Skin epidermis (tissue), 12 donors: ENCODE results near the gene SLC5A1.
"Not testable (repeated sequence)": the region's sequence is repeated elsewhere in the genome, so short reads cannot be mapped to it uniquely, and the experiment has no call there.

Source experiments
- H3K27ac ChIP-seq, 21 experiments: fragments of 200-600 bp; sonication (generic) in 11 of 21; one replicate each; pipeline ENCODE4 v1.5.0; 2020; ENCODE audit warnings: mild to moderate bottlenecking in 3 of 21, inconsistent platforms in 2 of 21, moderate library complexity in 2 of 21
- H3K4me3 ChIP-seq, 7 experiments: fragments of 200-600 bp; sonication (generic) in 2 of 7; one replicate each; pipeline ENCODE4 v1.5.0; 2020; ENCODE audit warnings: inconsistent platforms in 2 of 7, mild to moderate bottlenecking in 2 of 7, moderate library complexity in 1 of 7

Gene SLC5A1

GRCh38 chr22:32137731-32138324, 94.8 kb downstream of the SLC5A1 start:
- H3K27ac ChIP-seq, result peak overlapping the region in 9 of 21 experiments; percentile 14 to 75 (median 45)
- H3K4me3 ChIP-seq, result peak overlapping the region; percentile 0 to 39 (median 34)

- peak overlapping the region in 2 of 7 experiments; percentile 0 to 39 for H3K4me3 ChIP-seq
Observed at GRCh38 chr22:32138576-32138975, 95.5 kb downstream of the SLC5A1 start.

GRCh38 chr22:32140688-32141087, 97.6 kb downstream of the SLC5A1 start:
- not testable (repeated sequence) for H3K4me3 ChIP-seq, H3K27ac ChIP-seq

More at GRCh38 chr22:32138576-32138975, 95.5 kb downstream of the SLC5A1 start:
- H3K27ac ChIP-seq, result peak overlapping the region in 1 of 21 experiments; percentile 75

- H3K4me3 ChIP-seq, result no peak overlapping the region
- no peak overlapping the region for H3K27ac ChIP-seq
Observed at GRCh38 chr22:32142600-32142999, 99.5 kb downstream of the SLC5A1 start.

GRCh38 chr22:32144496-32145274, 101.6 kb downstream of the SLC5A1 start:
- Histone ChIP-seq H3K4me3 (no peak overlapping the region), H3K27ac (no peak overlapping the region)

- not testable (repeated sequence) for H3K27ac ChIP-seq, H3K4me3 ChIP-seq
Observed at GRCh38 chr22:32147128-32147527, 104.1 kb downstream of the SLC5A1 start.

- not testable (repeated sequence) for H3K27ac ChIP-seq, H3K4me3 ChIP-seq
Observed at GRCh38 chr22:32148372-32148771, 105.3 kb downstream of the SLC5A1 start.

GRCh38 chr22:32150647-32151046, 107.6 kb downstream of the SLC5A1 start:
- H3K27ac ChIP-seq, result not testable (repeated sequence)

GRCh38 chr22:32151641-32152040, 108.6 kb downstream of the SLC5A1 start:
- H3K4me3 ChIP-seq, H3K27ac ChIP-seq: not testable (repeated sequence)

More at GRCh38 chr22:32150647-32151046, 107.6 kb downstream of the SLC5A1 start:
- not testable (repeated sequence) for H3K4me3 ChIP-seq

GRCh38 chr22:32154727-32155126, 111.7 kb downstream of the SLC5A1 start:
- H3K4me3 ChIP-seq, H3K27ac ChIP-seq: not testable (repeated sequence)

- H3K4me3 ChIP-seq, H3K27ac ChIP-seq: not testable (repeated sequence)
Observed at GRCh38 chr22:32157632-32158031, 114.6 kb downstream of the SLC5A1 start.

- no peak within 1 kb of the TSS for H3K27ac ChIP-seq
- no peak within 1 kb of the TSS for H3K4me3 ChIP-seq
Observed at GRCh38 chr22:32158712-32159533, 115.9 kb downstream of the SLC5A1 start, which contains the start of gene C22orf42. C22orf42 (minus strand) TSS chr22:32159303; CDS start chr22:32159215, 88 bp downstream.

- not testable (repeated sequence) for H3K4me3 ChIP-seq, H3K27ac ChIP-seq
Observed at GRCh38 chr22:32160411-32160810, 117.3 kb downstream of the SLC5A1 start.
